K562 (cell line): ENCODE measurements around the gene ZP1. TPM values are rescaled to one million over a fixed set of nuclear protein-coding genes. Genes with fewer than 3 reads are reported as not detected.

Experiments used
- ATAC-seq: fragments of 200-7000 bp; cut with Tn5 transposase; 3 replicates; pipeline ENCODE4 v1.9.1; 2020; ENCODE audit warnings: moderate library complexity
- BruUV-seq: library from RNA; stranded (reverse); fragments of 400-500 nt; replicated peaks from 2 replicates; lab custom pipeline; 2021; lab: Mats Ljungman, UMichigan
- CTCF ChIA-PET: fragments of 300-600 bp; formaldehyde crosslinking; extraction: SDS; loops from one replicate; lab custom pipeline; 2021; ENCODE audit warnings: low intra/inter-chr PET ratio; lab: Yijun Ruan, JAX
- POLR2A ChIA-PET: fragments of 300-600, 350-650 bp; sonication (Branson Sonifier 250); formaldehyde crosslinking; extraction: SDS; loops from one replicate; lab custom pipeline; 2021; ENCODE audit warnings: antibody characterized with exemption, inconsistent platforms; lab: Yijun Ruan, JAX
- DNase-seq, 4 experiments: peaks; one replicate each; pipeline versions ENCODE4 v3.0.0 to v3.0.0-alpha.2; 2011 to 2018; ENCODE audit warnings: low spot score in 3 of 4, mixed read lengths in 3 of 4; ENCODE audit errors: extremely low read depth in 1 of 4
- FAIRE-seq: peaks from 2 replicates; lab custom pipeline; 2011; peaks lifted over from hg19 to GRCh38; lab: Jason Lieb, UNC
- H2AFZ ChIP-seq: 2 replicates; pipeline ENCODE4 v1.6.0; 2011; ENCODE audit warnings: low read depth, low read length, control low read depth, inconsistent platforms
- H3K27ac ChIP-seq: fragments of 200-600 bp; 3 replicates; pipeline ENCODE4 v1.8.0; 2011; ENCODE audit warnings: low read depth, mild to moderate bottlenecking, control low read depth, inconsistent platforms, low read length, moderate library complexity, mixed read lengths; ENCODE audit errors: extremely low read depth
- H3K27me3 ChIP-seq, 2 experiments: fragments of 300-600 bp in 1 of 2; 2 replicates in 1 of 2; 3 replicates in 1 of 2; pipeline versions ENCODE4 v1.6.0 to v1.8.0; 2011; ENCODE audit warnings: inconsistent platforms in 2 of 2, low read length in 2 of 2, mild to moderate bottlenecking in 1 of 2, mixed read lengths in 1 of 2, moderate library complexity in 1 of 2; ENCODE audit not compliant: control insufficient read depth in 2 of 2, insufficient read depth in 2 of 2
- H3K36me3 ChIP-seq: fragments of 300-600 bp; 3 replicates; pipeline ENCODE4 v1.8.0; 2011; ENCODE audit warnings: mild to moderate bottlenecking, low read length, inconsistent platforms; ENCODE audit not compliant: control insufficient read depth, insufficient read depth
- H3K4me1 ChIP-seq, 2 experiments: fragments of 200-600 bp in 1 of 2; replicated peaks in 1 of 2; 2 replicates in 1 of 2; 3 replicates in 1 of 2; pipeline versions ENCODE4 v1.5.1 to v1.8.0; 2011; ENCODE audit warnings: inconsistent platforms in 2 of 2, low read length in 2 of 2, mild to moderate bottlenecking in 1 of 2, mixed read lengths in 1 of 2, moderate library complexity in 1 of 2; ENCODE audit not compliant: control insufficient read depth in 2 of 2, insufficient read depth in 2 of 2
- H3K4me2 ChIP-seq: 2 replicates; pipeline ENCODE4 v1.6.1; 2011; ENCODE audit warnings: low read length, control low read depth, inconsistent platforms, mixed read lengths; ENCODE audit not compliant: insufficient read depth
- H3K4me3 ChIP-seq: fragments of 200-600 bp; sonication (generic), shearing (Covaris generic); 2 replicates; pipeline ENCODE4 v1.5.1; 2016; ENCODE audit warnings: control low read depth, inconsistent platforms
- H3K79me2 ChIP-seq: fragments of 200-600 bp; 3 replicates; pipeline ENCODE4 v1.8.0; 2011; ENCODE audit warnings: low read length, inconsistent platforms; ENCODE audit not compliant: control insufficient read depth, insufficient read depth
- H3K9ac ChIP-seq, 2 experiments: 2 replicates each; pipeline versions ENCODE4 v1.6.0 to v1.6.1; 2011; ENCODE audit warnings: low read depth in 2 of 2, low read length in 2 of 2, control low read depth in 1 of 2, inconsistent platforms in 1 of 2, mild to moderate bottlenecking in 1 of 2, mixed read lengths in 1 of 2; ENCODE audit not compliant: insufficient read depth in 1 of 2
- H3K9me1 ChIP-seq: one replicate; pipeline ENCODE4 v1.6.0; 2011; ENCODE audit warnings: inconsistent platforms, mild to moderate bottlenecking, low read length, moderate library complexity; ENCODE audit not compliant: control insufficient read depth, insufficient read depth
- H3K9me3 ChIP-seq: replicated peaks from 2 replicates; pipeline ENCODE4 v1.5.1; 2011; ENCODE audit warnings: low read depth, low read length, inconsistent platforms; ENCODE audit not compliant: control insufficient read depth, insufficient read depth
- H4K20me1 ChIP-seq: replicated peaks from 2 replicates; pipeline ENCODE4 v1.6.1; 2011; ENCODE audit warnings: low read length, inconsistent platforms, mixed read lengths; ENCODE audit not compliant: control insufficient read depth, insufficient read depth
- ATF3 ChIP-seq, 2 experiments: fragments of 450-650 bp in 1 of 2; sonication (generic) in 1 of 2; formaldehyde crosslinking in 1 of 2; IDR thresholded peaks in 1 of 2; conservative IDR thresholded peaks in 1 of 2; 2 replicates each; pipeline versions ENCODE4 v1.6.1 to v1.8.1; 2016 to 2023; ENCODE audit warnings: mild to moderate bottlenecking in 2 of 2, moderate library complexity in 2 of 2, inconsistent platforms in 1 of 2, missing genetic modification reagents in 1 of 2
- BCOR ChIP-seq: fragments of 450-650 bp; IDR thresholded peaks from 2 replicates; pipeline ENCODE4 v1.6.1; 2016
- DMBX1 ChIP-seq: fragments of 250-450 bp; sonication (Bioruptor Pico); IDR thresholded peaks from 2 replicates; pipeline ENCODE4 v1.8.0; 2022; ENCODE audit warnings: inconsistent platforms, mild to moderate bottlenecking, moderate library complexity, borderline replicate concordance
- DNMT1 ChIP-seq: fragments of 450-650 bp; IDR thresholded peaks from 2 replicates; pipeline ENCODE4 v1.6.1; 2016; ENCODE audit warnings: antibody characterized with exemption, mild to moderate bottlenecking
- ELF4 ChIP-seq: fragments of 450-650 bp; formaldehyde crosslinking; IDR thresholded peaks from 2 replicates; pipeline ENCODE4 v1.4.0; 2022; ENCODE audit warnings: missing genetic modification characterization
- EP400 ChIP-seq: fragments of 450-650 bp; IDR thresholded peaks from 2 replicates; pipeline ENCODE4 v1.6.1; 2017; ENCODE audit warnings: antibody characterized with exemption, mild to moderate bottlenecking, moderate library complexity
- FOS ChIP-seq: IDR thresholded peaks from 3 replicates; pipeline ENCODE4 v1.6.1; 2011; ENCODE audit not compliant: insufficient read length; ENCODE audit errors: extremely low read depth
- JUND ChIP-seq, 2 experiments: IDR thresholded peaks; 2 replicates in 1 of 2; 3 replicates in 1 of 2; pipeline ENCODE4 v1.6.1; 2011; ENCODE audit warnings: borderline replicate concordance in 2 of 2, low read depth in 2 of 2, low read length in 2 of 2, improper control_type of control experiment in 1 of 2, missing biosample characterization in 1 of 2, missing genetic modification characterization in 1 of 2, missing genetic modification reagents in 1 of 2
- KDM4B ChIP-seq, 2 experiments: fragments of 450-650 bp in 1 of 2; sonication (generic) in 1 of 2; IDR thresholded peaks; 2 replicates each; pipeline ENCODE4 v1.6.1; 2016 to 2017; ENCODE audit warnings: borderline replicate concordance in 2 of 2, antibody characterized with exemption in 1 of 2, low read depth in 1 of 2, mild to moderate bottlenecking in 1 of 2
- NONO ChIP-seq, 2 experiments: fragments of 200-400 bp in 1 of 2; fragments of 450-650 bp in 1 of 2; formaldehyde crosslinking in 1 of 2; IDR thresholded peaks; 2 replicates each; pipeline ENCODE4 v1.6.1; 2017; ENCODE audit warnings: low read depth in 2 of 2, mild to moderate bottlenecking in 2 of 2, moderate library complexity in 2 of 2, low read length in 1 of 2
- PRDM10 ChIP-seq: fragments of 450-650 bp; IDR thresholded peaks from 2 replicates; pipeline ENCODE4 v1.6.1; 2018; ENCODE audit not compliant: partially characterized antibody
- TARDBP ChIP-seq: fragments of 450-650 bp; IDR thresholded peaks from 2 replicates; pipeline ENCODE4 v1.6.1; 2016
- TRIM25 ChIP-seq: fragments of 450-650 bp; IDR thresholded peaks from 2 replicates; pipeline ENCODE4 v1.7.0; 2016; ENCODE audit warnings: borderline replicate concordance
- ZNF316 ChIP-seq: fragments of 450-650 bp; IDR thresholded peaks from 2 replicates; pipeline ENCODE4 v1.6.1; 2016
- ZNF75A ChIP-seq: fragments of 450-650 bp; formaldehyde crosslinking; IDR thresholded peaks from 2 replicates; pipeline ENCODE4 v1.4.0; 2020; ENCODE audit warnings: mild to moderate bottlenecking
- WGBS: fragments of 100-300 bp; shearing (Covaris generic); methylation state at CpG from one replicate; pipeline ENCODE4 v1.1.6; 2016; ENCODE audit warnings: low coverage, mixed read lengths; ENCODE audit not compliant: insufficient coverage; ENCODE audit errors: missing lambda C conversion rate; 5-methylcytosine and 5-hydroxymethylcytosine counted together
- in situ Hi-C: fragments of 300-500 bp; cut with MboI; formaldehyde crosslinking; loops from 4 replicates; pipeline ENCODE4 v1.15.0; 2018; ENCODE audit warnings: inconsistent platforms, mixed read lengths
- intact Hi-C: fragments of 100-400 bp; cut with micrococcal nuclease; formaldehyde crosslinking; loops from 2 replicates; pipeline ENCODE4 v1.14.2; 2022
- polyA plus RNA-seq, 8 experiments: library from polyadenylated mRNA; depleted of rRNA in 4 of 8; stranded (reverse) in 5 of 8; unstranded in 3 of 8; fragments of >200 nt; fragmentation: Nextera tagmentation in 2 of 8; fragmentation: Illumina TruSeq in 1 of 8; extraction: Ambion mirVana in 2 of 8; extraction: Trizol in 1 of 8; gene quantifications; 2 replicates each; pipeline versions ENCODE4 v1.2.1 to v1.2.3, GENCODE V29; 2011 to 2014; ENCODE audit warnings: inconsistent platforms in 1 of 8, missing spikeins in 1 of 8
- total RNA-seq, 7 experiments: library from RNA; depleted of rRNA in 6 of 7; stranded (reverse); fragments of >200 nt in 6 of 7; fragmentation: Illumina TruSeq in 2 of 7; extraction: Trizol in 2 of 7; gene quantifications; 2 replicates each; pipeline versions ENCODE4 v1.2.1 to v1.2.3, GENCODE V29; 2011 to 2021; ENCODE audit warnings: low replicate concordance in 1 of 7

Gene ZP1
- total and polyA plus RNA-seq, 9 of the 15 experiments (the other 6 are each of a cell fraction or from before 2014, with no cell fraction given): 0.11 to 0.15 TPM; not detected in 7

- H3K9ac ChIP-seq: peak overlapping the region in 1 of 2 experiments; percentile 65; a peak in 2 of 4 replicates
- no peaks in the 10 kb centered on the region for H3K27me3 ChIP-seq
- no peak overlapping the region for H2AFZ ChIP-seq
- intact Hi-C loops (no loop called here), in situ Hi-C loops (no loop called here)
- peaks cover 3% of the 10 kb centered on the region for H3K9me1 ChIP-seq
- H3K36me3 ChIP-seq: 0 out of 3 replicates have a peak, but pooled peaks cover 3% of the 10 kb centered on the region
- 31% methylated on average over 16 of the region's 16 CpGs for WGBS
- FAIRE-seq (peak; percentile 67), ATAC-seq (peak; percentile 67), DNase-seq (peak in 3 of 4 experiments; percentile 31 to 44 (median 34))
- H3K79me2 ChIP-seq: no peaks in the 10 kb centered on the region
- H3K27ac ChIP-seq: no peak overlapping the region
- no peak overlapping the region; the same call in 1 of the 2 replicates for H3K4me2 ChIP-seq
- CTCF ChIA-PET: no interaction called here
- BruUV-seq: no TSS peak
- no peaks in the 10 kb centered on the region for H4K20me1 ChIP-seq
- no peak overlapping the region for H3K4me3 ChIP-seq
- H3K4me1 ChIP-seq: peaks cover 6 to 22% of the 10 kb centered on the region in 2 experiments; a peak in 4 of 5 replicates
- no peaks in the 10 kb centered on the region for H3K9me3 ChIP-seq
- POLR2A ChIA-PET: interaction anchor here (1.3 to 2.1 kb wide), 2 partner anchors 9 to 15 kb away, joined by 4 to 7 read pairs; no protein-coding TSS in a partner anchor
- TF ChIP-seq BCOR (no peak), KDM4B (IDR thresholded peaks at IDR 0.05; ENCODE audit: borderline replicate concordance in 2 of 2, low read depth in 1 of 2) (no peak), ATF3 (IDR thresholded peaks at IDR 0.05) (peak; percentile 59; the same call in 1 of the 2 replicates), ATF3 (CRISPR knock-in tag; conservative IDR thresholded peaks at IDR 0.05) (no peak), ZNF316 (peak; percentile 36), ELF4 (CRISPR knock-in tag) (no peak), NONO (IDR thresholded peaks at IDR 0.05; ENCODE audit: low read depth in 2 of 2, low read length in 1 of 2) (no peak), JUND (IDR thresholded peaks at IDR 0.05; ENCODE audit: borderline replicate concordance, low read depth, low read length) (peak; percentile 50; the same call in 1 of the 2 replicates), JUND (tag; IDR thresholded peaks at IDR 0.05; ENCODE audit: borderline replicate concordance, low read depth, low read length) (no peak), DNMT1 (no peak), EP400 (no peak), ZNF75A (CRISPR knock-in tag) (no peak), TRIM25 (no peak), FOS (no peak), DMBX1 (no peak), PRDM10 (peak; percentile 74), TARDBP (no peak)
Measured at GRCh38 chr11:60872961-60873524, 5.7 kb downstream of the ZP1 start.
